Tibial artery (tissue), 4 donors: Measurements from ENCODE around the gene THSD7A.

Source experiments
- DNase-seq, 2 donors: peaks; one replicate each; pipeline ENCODE4 v3.0.0-alpha.2; 2019
- H3K27ac ChIP-seq, 2 donors: fragments of 200-600 bp; sonication (generic) in 1 of 2; 1 replicate in 1 of 2; 2 replicates in 1 of 2; pipeline ENCODE4 v1.5.1; 2018 to 2019; ENCODE audit warnings: mild to moderate bottlenecking in 1 of 2
- H3K27me3 ChIP-seq, 2 donors: fragments of 200-600 bp; sonication (generic) in 1 of 2; one replicate each; pipeline versions ENCODE4 v1.5.1 to v1.6.0; 2016 to 2019
- H3K36me3 ChIP-seq, 3 donors: fragments of 200-600 bp; sonication (generic) in 2 of 3; one replicate each; pipeline ENCODE4 v1.5.1; 2016 to 2019; ENCODE audit warnings: mild to moderate bottlenecking in 2 of 3
- H3K4me1 ChIP-seq, 4 donors: fragments of 200-600 bp; sonication (generic) in 2 of 4; 1 replicate in 3 of 4; 2 replicates in 1 of 4; pipeline ENCODE4 v1.5.1; 2016 to 2019
- H3K4me3 ChIP-seq, 2 donors: fragments of 200-600 bp; sonication (generic) in 1 of 2; 1 replicate in 1 of 2; 2 replicates in 1 of 2; pipeline ENCODE4 v1.5.1; 2018 to 2019; ENCODE audit warnings: mild to moderate bottlenecking in 2 of 2
- H3K9me3 ChIP-seq, 3 donors: fragments of 200-600 bp; sonication (generic) in 1 of 3; one replicate each; pipeline ENCODE4 v1.5.1; 2016 to 2019
- CTCF ChIP-seq, 2 experiments: fragments of 200-600 bp in 1 of 2; fragments of 450-650 bp in 1 of 2; IDR thresholded peaks; one replicate each; pipeline ENCODE4 v1.5.1; 2017 to 2019; ENCODE audit warnings: antibody characterized with exemption in 2 of 2, mild to moderate bottlenecking in 1 of 2, moderate library complexity in 1 of 2
- intact Hi-C: fragments of 100-400 bp; cut with DNase I; formaldehyde crosslinking; loops from one replicate; pipeline ENCODE4 v1.15.0; 2023; ENCODE audit warnings: low total_unique reads

Gene THSD7A

GRCh38 chr7:11541330-11541729 lies 290.7 kb downstream of the THSD7A start:
- TF ChIP-seq CTCF (IDR thresholded peaks at IDR 0.05), result no peak
- no peak overlapping the region for H3K27ac ChIP-seq

GRCh38 chr7:11540271-11540761 lies 291.7 kb downstream of the THSD7A start:
- no peaks in the 10 kb centered on the region for H3K27me3 ChIP-seq
- DNase-seq, result no peak
- H3K4me1 ChIP-seq, result no peaks in the 10 kb centered on the region
- H3K9me3 ChIP-seq, result no peaks in the 10 kb centered on the region
- H3K36me3 ChIP-seq, result no peaks in the 10 kb centered on the region
- intact Hi-C loops, result no loop called here
- TF ChIP-seq CTCF (IDR thresholded peaks at IDR 0.05), result no peak
- no peak overlapping the region for H3K27ac ChIP-seq
- no peak overlapping the region for H3K4me3 ChIP-seq

More at GRCh38 chr7:11541330-11541729, 290.7 kb downstream of the THSD7A start:
- no peaks in the 10 kb centered on the region for H3K36me3 ChIP-seq
- intact Hi-C loops, result no loop called here
- H3K4me1 ChIP-seq, result no peaks in the 10 kb centered on the region
- H3K9me3 ChIP-seq, result no peaks in the 10 kb centered on the region
- no peaks in the 10 kb centered on the region for H3K27me3 ChIP-seq
- DNase-seq, result no peak
- no peak overlapping the region for H3K4me3 ChIP-seq

DNA sequence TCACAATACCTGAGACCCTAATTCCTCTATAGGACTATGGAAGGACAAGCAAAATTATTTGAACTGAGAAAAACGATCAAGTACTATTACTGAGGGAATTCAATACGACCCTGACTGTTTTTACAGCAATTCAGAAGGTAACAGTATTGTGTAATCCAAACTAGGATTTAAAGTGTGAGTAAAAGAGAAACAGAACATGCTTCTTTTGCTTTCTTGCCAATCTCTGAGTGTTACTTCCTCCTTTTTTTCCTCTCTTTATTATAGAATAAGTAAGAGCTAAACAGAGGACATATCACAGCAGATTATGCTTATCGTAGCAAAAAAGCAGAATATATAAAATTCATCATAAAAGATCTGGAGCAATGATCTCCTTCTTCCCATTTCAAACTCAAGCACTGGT lies 292.1 kb downstream of the THSD7A start:
- H3K4me1 ChIP-seq, result no peaks in the 10 kb centered on the region
- H3K9me3 ChIP-seq, result no peaks in the 10 kb centered on the region
- no peak overlapping the region for H3K4me3 ChIP-seq
- H3K27ac ChIP-seq, result no peak overlapping the region
- intact Hi-C loops, result no loop called here
- TF ChIP-seq CTCF (IDR thresholded peaks at IDR 0.05), result no peak
- H3K36me3 ChIP-seq, result no peaks in the 10 kb centered on the region
- no peaks in the 10 kb centered on the region for H3K27me3 ChIP-seq
- no peak for DNase-seq

- Histone ChIP-seq H3K27ac (no peak overlapping the region), H3K4me1 (no peaks in the 10 kb centered on the region), H3K9me3 (no peaks in the 10 kb centered on the region), H3K27me3 (no peaks in the 10 kb centered on the region), H3K4me3 (no peak overlapping the region), H3K36me3 (no peaks in the 10 kb centered on the region)
- no peak for DNase-seq
- intact Hi-C loops, result no loop called here
- no peak for TF ChIP-seq CTCF (IDR thresholded peaks at IDR 0.05)
Measured at GRCh38 chr7:11538751-11539299, 293.2 kb downstream of the THSD7A start.

DNA sequence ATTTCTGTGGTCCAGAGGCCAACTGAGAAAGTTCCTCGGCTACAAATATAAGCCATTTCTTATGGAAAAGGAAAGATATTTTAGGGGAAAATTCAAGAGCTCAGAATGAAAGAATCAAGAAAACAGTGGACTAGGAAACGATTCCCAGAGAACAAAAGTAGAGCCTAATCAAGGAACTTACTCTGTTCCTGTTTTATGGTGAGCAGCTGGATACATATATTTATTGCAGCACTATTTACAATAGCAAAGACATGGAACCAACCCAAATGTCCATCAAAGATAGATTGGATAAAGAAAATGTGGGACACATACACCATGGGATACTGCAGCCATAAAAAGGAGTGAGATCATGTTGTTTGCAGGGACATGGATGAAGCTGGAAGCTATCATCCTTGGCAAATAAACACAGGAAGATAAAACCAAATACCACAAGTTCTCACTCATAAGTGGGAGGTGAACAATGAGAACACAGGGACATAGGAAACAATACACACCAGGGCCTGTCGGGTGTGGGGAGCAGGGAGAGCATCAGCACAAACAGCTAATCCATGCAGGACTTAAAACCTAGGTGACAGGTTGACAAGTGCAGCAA lies 298.7 kb downstream of the THSD7A start:
- no peaks in the 10 kb centered on the region for H3K9me3 ChIP-seq
- no peak for TF ChIP-seq CTCF (IDR thresholded peaks at IDR 0.05)
- no peak overlapping the region for H3K4me3 ChIP-seq
- H3K27ac ChIP-seq, result no peak overlapping the region
- DNase-seq, result no peak
- no peaks in the 10 kb centered on the region for H3K4me1 ChIP-seq
- no peaks in the 10 kb centered on the region for H3K36me3 ChIP-seq
- intact Hi-C loops, result no loop called here
- H3K27me3 ChIP-seq, result no peaks in the 10 kb centered on the region
